ENCODE measurements around the gene FBXO47. TPM values are rescaled to one million over a fixed set of nuclear protein-coding genes. Genes with fewer than 3 reads are reported as not detected.

Gene FBXO47
- total and polyA plus RNA-seq, 9 of the 15 experiments (the other 6 are each of a cell fraction or from before 2014, with no cell fraction given), result not detected

DNA sequence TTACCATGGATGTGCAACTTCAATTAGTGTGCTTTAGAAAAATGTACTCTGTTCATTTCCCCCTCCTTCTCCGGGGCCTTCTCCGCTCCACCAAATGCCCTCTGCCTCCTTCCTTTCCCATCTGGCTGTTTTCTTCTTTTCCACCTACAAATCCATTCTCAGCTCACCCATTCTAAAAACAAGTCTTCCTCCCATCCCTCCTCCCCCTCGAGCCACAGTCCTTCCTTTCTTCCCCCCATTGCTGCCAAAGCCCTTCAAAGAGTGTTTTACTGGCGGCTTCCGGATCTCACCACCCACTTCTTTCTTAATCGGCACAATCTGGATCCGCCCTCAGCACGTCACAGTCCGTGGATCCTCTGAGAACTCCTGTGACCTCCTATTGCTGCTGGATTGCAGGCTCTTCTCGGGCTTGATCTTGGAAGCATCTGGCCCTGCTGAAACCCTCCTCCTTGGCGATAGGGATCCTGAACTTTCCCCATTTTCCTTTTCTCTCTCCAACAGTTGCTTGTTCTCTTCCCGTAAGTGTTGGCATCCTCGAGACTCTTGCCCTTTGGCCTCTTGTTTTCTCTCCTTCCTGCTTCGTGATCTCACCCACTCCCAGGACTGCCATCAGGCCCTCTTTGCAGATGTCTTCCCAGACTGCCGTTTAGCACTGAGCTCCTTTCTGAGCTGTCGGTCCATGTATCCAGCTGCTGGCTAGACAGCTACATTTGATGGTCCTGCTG, 36.0 kb upstream of the FBXO47 start (continued):
- TF ChIP-seq, protein P1, sequence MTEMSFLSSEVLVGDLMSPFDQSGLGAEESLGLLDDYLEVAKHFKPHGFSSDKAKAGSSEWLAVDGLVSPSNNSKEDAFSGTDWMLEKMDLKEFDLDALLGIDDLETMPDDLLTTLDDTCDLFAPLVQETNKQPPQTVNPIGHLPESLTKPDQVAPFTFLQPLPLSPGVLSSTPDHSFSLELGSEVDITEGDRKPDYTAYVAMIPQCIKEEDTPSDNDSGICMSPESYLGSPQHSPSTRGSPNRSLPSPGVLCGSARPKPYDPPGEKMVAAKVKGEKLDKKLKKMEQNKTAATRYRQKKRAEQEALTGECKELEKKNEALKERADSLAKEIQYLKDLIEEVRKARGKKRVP (CRISPR knock-in tag; IDR thresholded peaks at IDR 0.05), result peak; percentile 76
- no peak for TF ChIP-seq ZNF253 (CRISPR knock-in tag; conservative IDR thresholded peaks at IDR 0.05)
- TF ChIP-seq ZC3H4 (CRISPR knock-in tag; IDR thresholded peaks at IDR 0.05; ENCODE audit: borderline replicate concordance), result no peak
- peak; percentile 23; the same call in 1 of the 2 replicates for TF ChIP-seq ZNF584 (CRISPR knock-in tag; IDR thresholded peaks at IDR 0.05; ENCODE audit: low read depth)
- TF ChIP-seq, protein P2, sequence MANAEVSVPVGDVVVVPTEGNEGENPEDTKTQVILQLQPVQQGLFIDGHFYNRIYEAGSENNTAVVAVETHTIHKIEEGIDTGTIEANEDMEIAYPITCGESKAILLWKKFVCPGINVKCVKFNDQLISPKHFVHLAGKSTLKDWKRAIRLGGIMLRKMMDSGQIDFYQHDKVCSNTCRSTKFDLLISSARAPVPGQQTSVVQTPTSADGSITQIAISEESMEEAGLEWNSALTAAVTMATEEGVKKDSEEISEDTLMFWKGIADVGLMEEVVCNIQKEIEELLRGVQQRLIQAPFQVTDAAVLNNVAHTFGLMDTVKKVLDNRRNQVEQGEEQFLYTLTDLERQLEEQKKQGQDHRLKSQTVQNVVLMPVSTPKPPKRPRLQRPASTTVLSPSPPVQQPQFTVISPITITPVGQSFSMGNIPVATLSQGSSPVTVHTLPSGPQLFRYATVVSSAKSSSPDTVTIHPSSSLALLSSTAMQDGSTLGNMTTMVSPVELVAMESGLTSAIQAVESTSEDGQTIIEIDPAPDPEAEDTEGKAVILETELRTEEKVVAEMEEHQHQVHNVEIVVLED (CRISPR knock-in tag; IDR thresholded peaks at IDR 0.05), result no peak
- TF ChIP-seq ZNF589 (CRISPR knock-in tag; IDR thresholded peaks at IDR 0.05; ENCODE audit: low read depth), result peak; percentile 61; the same call in 1 of the 2 replicates
- no peak for TF ChIP-seq NR2C2 (CRISPR knock-in tag; IDR thresholded peaks at IDR 0.05)
- peak; percentile 86 for TF ChIP-seq NR2C2 (tag; IDR thresholded peaks at IDR 0.05)
- no peak for TF ChIP-seq NFE2L1 (tag; IDR thresholded peaks at IDR 0.05; ENCODE audit: borderline replicate concordance, low read depth)
- peak; percentile 22; the same call in 1 of the 2 replicates for TF ChIP-seq TAL1 (IDR thresholded peaks at IDR 0.05)
- TF ChIP-seq, protein P3, sequence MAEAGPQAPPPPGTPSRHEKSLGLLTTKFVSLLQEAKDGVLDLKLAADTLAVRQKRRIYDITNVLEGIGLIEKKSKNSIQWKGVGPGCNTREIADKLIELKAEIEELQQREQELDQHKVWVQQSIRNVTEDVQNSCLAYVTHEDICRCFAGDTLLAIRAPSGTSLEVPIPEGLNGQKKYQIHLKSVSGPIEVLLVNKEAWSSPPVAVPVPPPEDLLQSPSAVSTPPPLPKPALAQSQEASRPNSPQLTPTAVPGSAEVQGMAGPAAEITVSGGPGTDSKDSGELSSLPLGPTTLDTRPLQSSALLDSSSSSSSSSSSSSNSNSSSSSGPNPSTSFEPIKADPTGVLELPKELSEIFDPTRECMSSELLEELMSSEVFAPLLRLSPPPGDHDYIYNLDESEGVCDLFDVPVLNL (CRISPR knock-in tag; IDR thresholded peaks at IDR 0.05; ENCODE audit: low read depth), result no peak
- no peak for TF ChIP-seq ZNF445 (CRISPR knock-in tag; IDR thresholded peaks at IDR 0.05; ENCODE audit: low read depth)
- TF ChIP-seq, protein P4, sequence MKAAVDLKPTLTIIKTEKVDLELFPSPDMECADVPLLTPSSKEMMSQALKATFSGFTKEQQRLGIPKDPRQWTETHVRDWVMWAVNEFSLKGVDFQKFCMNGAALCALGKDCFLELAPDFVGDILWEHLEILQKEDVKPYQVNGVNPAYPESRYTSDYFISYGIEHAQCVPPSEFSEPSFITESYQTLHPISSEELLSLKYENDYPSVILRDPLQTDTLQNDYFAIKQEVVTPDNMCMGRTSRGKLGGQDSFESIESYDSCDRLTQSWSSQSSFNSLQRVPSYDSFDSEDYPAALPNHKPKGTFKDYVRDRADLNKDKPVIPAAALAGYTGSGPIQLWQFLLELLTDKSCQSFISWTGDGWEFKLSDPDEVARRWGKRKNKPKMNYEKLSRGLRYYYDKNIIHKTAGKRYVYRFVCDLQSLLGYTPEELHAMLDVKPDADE (conservative IDR thresholded peaks at IDR 0.05; ENCODE audit: control insufficient read depth, low read depth, low read length), result no peak
- TF ChIP-seq ESRRA (IDR thresholded peaks at IDR 0.05; ENCODE audit: borderline replicate concordance, low read depth), result peak; percentile 39; the same call in 1 of the 2 replicates
- no peak for TF ChIP-seq ILK (tag; IDR thresholded peaks at IDR 0.05; ENCODE audit: borderline replicate concordance, low read depth)
- TF ChIP-seq, protein P5, sequence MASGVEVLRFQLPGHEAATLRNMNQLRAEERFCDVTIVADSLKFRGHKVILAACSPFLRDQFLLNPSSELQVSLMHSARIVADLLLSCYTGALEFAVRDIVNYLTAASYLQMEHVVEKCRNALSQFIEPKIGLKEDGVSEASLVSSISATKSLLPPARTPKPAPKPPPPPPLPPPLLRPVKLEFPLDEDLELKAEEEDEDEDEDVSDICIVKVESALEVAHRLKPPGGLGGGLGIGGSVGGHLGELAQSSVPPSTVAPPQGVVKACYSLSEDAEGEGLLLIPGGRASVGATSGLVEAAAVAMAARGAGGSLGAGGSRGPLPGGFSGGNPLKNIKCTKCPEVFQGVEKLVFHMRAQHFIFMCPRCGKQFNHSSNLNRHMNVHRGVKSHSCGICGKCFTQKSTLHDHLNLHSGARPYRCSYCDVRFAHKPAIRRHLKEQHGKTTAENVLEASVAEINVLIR (CRISPR knock-in tag; IDR thresholded peaks at IDR 0.05), result peak; percentile 38; the same call in 1 of the 2 replicates
- TF ChIP-seq, protein P6, sequence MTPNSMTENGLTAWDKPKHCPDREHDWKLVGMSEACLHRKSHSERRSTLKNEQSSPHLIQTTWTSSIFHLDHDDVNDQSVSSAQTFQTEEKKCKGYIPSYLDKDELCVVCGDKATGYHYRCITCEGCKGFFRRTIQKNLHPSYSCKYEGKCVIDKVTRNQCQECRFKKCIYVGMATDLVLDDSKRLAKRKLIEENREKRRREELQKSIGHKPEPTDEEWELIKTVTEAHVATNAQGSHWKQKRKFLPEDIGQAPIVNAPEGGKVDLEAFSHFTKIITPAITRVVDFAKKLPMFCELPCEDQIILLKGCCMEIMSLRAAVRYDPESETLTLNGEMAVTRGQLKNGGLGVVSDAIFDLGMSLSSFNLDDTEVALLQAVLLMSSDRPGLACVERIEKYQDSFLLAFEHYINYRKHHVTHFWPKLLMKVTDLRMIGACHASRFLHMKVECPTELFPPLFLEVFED (CRISPR knock-in tag; conservative IDR thresholded peaks at IDR 0.05), result peak; percentile 85
- TF ChIP-seq CBX1 (IDR thresholded peaks at IDR 0.05; ENCODE audit: low read depth), result 0 out of 2 replicates have a peak, but pooled peaks have one; percentile 11
- peak; percentile 26; the same call in 1 of the 2 replicates for TF ChIP-seq ZEB2 (IDR thresholded peaks at IDR 0.05)

Measured in K562 (cell line).